Measurements from ENCODE around the gene GTPBP8.

Gene GTPBP8

DNA sequence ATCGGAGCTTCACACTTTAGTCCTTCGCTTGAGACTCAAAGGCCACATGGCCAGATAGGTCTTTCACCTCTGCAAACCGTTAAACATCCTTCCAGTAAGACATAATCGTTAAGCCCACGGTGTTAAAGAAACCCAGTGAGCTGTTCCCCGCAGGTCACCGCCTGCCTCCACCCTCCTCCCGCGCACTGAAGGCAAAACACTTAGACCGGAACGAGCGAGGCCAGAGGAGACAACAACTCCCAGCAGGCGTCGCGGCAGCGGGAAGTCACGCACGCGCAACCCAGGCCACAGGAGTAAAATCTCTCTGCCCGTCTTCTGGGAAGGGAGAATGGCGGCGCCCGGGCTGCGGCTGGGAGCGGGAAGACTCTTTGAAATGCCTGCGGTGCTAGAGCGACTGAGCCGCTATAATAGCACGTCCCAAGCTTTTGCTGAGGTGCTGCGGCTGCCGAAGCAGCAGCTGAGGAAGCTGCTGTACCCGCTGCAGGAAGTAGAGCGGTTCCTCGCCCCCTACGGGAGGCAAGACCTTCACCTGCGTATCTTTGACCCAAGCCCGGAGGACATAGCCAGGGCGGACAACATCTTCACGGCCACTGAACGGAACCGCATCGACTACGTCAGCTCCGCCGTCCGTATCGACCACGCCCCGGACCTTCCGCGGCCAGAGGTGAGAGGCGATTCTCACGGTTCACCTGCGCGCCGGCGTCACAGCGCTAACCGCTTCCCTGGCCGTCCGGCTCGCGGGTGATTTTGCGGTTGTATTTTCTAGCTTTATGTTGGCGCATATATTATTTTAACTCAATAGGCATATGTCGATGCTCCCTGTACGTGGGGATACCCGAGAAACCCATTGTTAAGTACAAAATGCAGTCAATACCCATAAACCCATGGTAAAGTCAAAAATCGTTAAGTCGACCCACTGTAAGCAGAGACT, at the start of gene GTPBP8:
Gene GTPBP8, plus strand, starts transcription at position 313 of the 931 bp plus-strand sequence. Its CDS starts 16 bp downstream, at position 329.
- peak; percentile 87 for DNase-seq

- DNase-seq, result no peak
Observed at GRCh38 chr3:112948346-112948838, 42.4 kb upstream of the GTPBP8 start.

- DNase-seq, result no peak
Observed at GRCh38 chr3:112956351-112956750, 34.4 kb upstream of the GTPBP8 start.

DNA sequence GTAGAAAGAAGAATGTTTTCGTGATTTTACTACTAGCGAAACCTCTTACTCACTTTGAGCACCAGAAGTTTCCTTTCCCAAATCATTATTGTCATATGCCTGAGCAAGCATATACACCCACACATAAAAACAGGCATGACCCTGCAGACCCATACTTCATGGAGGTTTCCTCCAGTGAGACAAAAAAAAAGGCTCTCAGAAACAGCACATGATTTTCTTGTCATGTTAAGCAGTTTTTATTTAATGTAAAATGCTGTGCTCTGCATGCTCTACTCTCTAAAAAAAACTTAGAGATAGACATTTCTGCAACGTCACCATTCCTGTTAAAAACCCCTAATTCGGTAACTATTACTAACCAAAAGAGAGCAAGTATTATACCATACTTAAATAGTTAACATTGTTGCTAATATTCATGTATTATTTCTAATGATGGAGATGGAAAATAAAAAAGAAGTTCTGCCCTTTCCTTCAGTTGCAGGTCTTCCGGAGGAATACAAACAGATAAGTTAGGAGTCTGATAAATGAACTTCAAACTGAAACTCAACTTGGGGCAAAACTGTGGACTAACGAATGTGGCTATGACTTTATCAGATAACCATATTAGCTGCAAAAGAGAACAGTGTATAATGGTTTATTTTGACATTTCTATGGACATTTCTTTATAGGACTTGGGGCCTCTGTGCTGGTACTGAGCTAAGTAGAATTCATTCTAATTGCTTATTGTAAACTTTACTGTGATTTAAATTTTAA, 31.8 kb upstream of the GTPBP8 start:
- DNase-seq, result no peak

DNA sequence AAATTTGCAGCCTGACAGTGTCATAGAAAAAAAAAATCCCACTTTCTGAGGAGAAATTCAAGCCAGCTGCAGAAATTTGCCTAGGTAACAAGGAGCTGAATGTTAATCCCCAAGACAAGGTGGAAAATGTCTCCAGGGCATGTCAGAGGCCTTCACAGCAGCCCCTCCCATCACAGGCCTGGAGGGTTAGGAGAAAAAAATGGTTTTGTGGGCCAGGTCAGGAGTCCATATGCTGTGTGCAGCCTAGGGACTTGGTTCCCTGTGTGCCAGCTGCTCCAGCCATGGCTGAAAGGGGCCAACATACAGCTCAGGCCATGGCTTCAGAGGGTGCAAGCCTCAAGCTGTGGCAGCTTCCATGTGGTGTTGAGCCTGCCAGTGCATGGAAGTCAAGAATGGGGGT, 27.1 kb upstream of the GTPBP8 start:
- DNase-seq, result no peak

GRCh38 chr3:112965656-112966055, 25.1 kb upstream of the GTPBP8 start:
- DNase-seq, result no peak

GRCh38 chr3:112966633-112967032, 24.2 kb upstream of the GTPBP8 start:
- no peak for DNase-seq

- DNase-seq, result no peak
Observed at GRCh38 chr3:112967425-112967824, 23.4 kb upstream of the GTPBP8 start.

DNA sequence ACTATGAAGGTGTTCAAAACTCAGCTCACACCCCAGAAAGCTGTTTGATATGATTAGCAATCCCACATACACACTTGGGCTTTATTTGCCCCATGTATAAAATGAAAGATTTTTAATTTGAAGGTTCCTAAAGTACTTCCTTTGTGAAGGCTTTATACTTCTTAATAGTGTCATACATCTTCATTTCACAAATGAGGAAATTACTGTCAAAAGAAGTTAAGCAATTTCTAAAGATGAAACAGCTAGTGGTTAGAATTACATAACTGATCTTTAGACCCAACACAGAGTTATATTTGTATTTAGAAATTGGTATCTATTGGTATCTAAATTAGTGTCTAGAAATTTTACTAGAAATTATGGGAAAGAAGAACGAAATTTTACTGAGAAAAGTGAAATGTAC, 23.0 kb upstream of the GTPBP8 start:
- no peak for DNase-seq

DNA sequence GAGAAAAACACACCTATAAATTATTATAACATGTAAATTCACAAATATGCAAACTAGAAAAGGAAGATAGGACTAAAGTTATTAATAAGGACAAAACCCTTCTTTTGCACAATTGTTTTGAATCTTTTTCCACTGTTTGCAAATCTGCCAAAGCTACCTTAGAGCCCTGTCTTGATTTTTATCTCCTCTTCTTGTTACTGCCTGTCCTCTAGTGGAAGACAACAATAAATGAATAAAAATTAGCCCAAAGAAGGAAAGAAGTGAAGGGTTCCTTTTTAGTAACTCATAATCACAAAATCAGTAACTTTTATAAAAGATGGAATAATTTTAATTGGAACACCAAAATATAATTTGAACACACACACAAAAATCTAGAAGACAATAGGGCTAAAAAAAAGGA, 18.6 kb upstream of the GTPBP8 start:
- DNase-seq, result no peak

GRCh38 chr3:112973325-112974177, 17.2 kb upstream of the GTPBP8 start:
- no peak for DNase-seq

DNA sequence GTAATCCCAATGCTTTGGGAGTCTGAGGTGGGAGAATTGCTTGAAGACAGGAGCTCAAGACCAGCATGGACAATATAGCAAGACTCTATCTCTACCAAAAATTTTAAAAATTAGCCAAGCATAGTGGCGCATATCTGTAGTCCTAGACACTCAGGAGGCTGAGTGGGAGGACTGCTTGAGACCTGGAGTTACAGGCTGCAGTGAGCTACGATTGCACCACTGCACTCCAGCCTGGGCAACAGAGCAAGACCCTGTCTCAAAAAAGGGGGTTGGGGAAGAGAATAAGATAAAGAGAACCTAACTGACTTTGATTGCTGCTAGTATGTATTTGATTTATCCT, 16.6 kb upstream of the GTPBP8 start:
- DNase-seq, result no peak

DNA sequence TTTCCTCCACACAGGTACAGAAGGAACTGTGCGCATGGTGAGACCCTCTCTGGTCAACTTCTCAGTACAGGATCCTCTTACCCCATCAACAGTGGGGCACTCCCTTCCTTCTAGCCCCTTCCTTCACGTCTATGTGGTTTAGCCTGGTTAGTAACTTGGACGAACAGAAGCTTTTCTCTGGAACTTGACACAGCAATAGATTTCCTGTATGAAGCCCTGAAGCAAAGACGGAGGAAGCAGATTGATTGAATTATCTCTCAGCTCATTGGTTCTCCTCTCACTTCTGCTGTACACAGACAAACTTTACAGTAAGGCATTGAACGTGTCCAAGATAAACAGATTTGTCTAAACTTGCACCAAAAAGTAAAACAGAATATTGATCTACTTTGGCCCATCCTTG, 15.9 kb upstream of the GTPBP8 start, which contains the start of gene CD200R1:
Gene CD200R1, minus strand, starts transcription at position 210 of the 400 bp plus-strand sequence. CDS start 246 bp downstream, outside the sequence.
- DNase-seq, result peak; percentile 30

- DNase-seq, result no peak
Observed at GRCh38 chr3:112976001-112976400, 14.8 kb upstream of the GTPBP8 start.

- DNase-seq, result no peak
Observed at GRCh38 chr3:112976953-112977352, 13.8 kb upstream of the GTPBP8 start.

DNA sequence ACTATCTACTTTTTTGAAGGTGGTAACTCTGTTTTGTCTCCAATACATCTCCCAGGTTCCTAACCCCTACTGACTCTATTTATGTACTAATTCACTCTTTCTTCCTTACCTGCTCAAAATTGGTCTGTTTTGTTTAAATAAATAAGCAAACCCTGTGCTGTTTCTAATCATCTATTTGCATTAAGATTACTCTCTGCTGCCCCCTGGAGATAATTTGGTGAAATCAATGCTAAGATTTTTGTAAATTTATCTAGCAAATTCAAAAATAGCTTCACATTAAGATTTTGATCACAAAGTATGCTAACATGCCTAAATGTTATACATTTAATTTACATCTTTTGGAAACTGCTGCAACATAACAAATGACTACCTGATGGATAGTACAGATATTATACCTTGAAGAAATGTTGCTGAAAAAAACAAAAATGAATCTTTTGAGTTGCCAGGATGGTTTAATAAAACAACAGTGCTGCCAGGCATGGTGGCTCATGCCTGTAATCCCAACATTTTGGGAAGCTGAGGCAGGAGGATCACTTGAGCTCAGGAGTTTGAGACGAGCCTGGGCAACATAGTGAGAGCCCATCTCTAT, 11.4 kb upstream of the GTPBP8 start:
- no peak for DNase-seq

DNA sequence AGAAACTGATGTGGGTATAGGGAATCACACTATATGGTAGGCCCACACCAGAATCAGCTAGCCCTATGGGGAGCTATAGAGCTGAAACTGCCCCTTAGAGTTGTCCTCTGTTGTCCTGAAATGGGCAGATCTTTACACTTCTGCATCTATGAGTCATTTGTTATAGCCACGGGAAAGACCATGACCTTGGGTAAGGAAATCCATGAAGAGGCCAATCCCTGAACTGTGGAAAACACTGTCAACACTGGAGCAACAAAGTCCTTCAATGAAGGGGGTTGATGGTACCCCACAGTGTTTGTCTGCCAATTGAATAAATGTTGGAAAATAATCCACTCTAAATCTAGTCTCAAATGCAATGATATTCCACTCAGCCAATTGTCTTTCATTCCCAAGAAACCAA, 10.7 kb upstream of the GTPBP8 start:
- no peak for DNase-seq

DNA sequence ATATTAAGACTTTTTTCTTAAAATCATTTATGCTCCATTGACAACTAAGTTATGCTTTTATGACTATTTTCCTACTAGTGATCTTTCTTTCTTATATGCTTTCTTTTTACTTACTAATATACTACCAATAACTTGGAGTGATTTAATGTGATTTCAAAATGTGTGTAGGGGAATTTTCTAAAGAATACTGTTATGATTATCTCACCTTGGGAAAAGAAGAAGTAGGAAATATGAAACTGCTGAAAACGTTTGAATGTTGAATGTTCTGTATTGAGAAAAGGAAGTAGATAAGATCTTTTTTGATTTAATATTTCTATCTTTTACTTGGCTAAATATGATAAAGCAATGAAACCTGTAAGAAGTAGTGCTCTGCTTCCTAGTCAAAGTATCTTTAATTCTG, 8.1 kb upstream of the GTPBP8 start:
- no peak for DNase-seq

DNA sequence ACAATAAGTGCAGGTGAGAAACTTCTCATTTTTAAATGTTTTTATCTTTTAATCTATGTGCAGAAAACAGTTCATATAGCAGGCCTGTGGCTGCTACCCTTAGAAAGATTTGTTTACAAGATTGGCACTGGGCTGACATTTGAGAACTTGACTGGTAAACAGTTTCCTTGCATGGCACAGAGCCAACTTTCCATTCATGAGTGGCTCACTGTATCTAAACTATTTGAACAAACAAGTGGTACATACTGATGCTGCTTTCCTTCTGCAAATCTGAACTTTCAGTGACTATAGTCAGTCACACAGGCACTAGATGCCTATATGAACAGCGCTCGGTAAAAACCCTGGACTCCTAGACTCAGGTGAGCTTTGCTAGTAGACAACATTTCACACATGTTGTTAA, 6.3 kb upstream of the GTPBP8 start:
- DNase-seq, result no peak

DNA sequence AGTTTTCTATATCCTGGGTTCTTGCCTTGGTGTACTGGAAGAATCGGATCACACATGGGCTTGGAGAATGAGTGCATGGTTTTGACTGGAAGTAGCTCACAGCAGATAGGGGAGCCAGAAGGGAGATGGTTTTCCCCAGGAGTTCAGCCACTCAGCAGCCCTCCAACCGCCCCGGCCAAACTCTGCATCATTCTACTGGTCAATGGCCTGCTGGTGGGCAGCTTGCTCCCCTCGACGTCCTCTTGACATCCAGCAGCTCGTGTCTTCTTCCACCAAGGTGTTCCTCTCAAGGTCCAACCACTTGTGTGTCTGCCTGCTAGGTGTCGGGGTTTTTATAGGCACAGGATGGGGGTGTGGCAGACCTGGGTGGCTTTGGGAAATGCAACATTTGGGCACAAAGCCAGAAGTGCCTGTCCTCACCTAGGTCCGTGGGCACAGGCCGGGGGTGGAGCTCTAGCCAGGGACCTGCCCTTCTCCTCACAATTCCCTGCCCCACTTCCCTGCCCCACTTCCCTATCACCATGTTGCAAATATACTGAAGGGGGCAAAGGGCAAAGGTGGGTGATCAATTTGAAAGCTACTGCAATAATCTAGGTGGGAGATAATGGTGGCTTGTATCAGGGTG, 3.0 kb upstream of the GTPBP8 start:
- no peak for DNase-seq

DNA sequence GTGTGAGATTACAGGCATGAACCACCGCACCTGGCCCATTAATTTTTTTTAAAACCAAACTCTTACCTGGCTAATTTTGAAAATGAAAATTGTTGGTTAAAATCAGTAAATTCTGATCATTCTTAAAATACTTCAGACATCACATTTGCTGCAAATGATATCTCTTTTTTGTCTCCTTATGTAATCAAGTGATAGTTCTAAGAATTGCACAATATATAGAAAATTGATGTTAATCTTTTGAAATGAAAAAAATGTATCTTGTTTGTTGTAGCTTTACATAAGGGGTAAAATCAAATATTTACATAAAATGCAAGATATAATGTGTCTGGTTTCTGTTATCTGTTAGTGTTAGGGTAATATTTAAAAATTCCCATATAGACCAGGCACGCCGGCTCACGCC, 5.0 kb downstream of the GTPBP8 start:
- DNase-seq, result no peak

DNA sequence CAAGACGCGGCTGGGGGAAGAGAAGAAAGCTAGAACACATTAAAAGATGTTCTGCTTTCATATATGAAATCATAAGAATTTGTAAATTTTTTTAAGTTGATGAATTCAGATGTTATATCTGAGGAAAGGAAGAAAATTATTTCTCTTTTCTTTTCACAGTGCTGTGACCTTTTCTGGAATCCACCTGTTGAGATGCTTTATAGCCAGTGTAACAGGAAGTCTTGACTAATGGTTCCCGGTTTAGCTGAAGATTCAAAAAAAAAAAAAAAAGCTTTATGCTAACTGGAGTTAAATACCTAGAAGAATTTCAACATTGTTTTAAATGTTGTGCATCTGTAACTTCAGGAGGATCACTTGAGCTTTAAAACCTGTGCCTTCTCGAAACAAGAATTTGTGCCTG, 9.9 kb downstream of the GTPBP8 start:
- DNase-seq, result no peak
